ENCODE measurements around the gene PRSS2. TPM values are rescaled to one million over a fixed set of nuclear protein-coding genes. Genes with fewer than 3 reads are reported as not detected.

PRSS2 gene
- total and polyA plus RNA-seq, 4 donors: 0.21 TPM; not detected in 3

- no peaks in the 10 kb centered on the region for H3K36me3 ChIP-seq (ENCODE audit: control insufficient read depth in 4 of 4, insufficient read depth in 3 of 4, low read depth in 1 of 4, low read length in 3 of 4)
- no peak for DNase-seq (ENCODE audit: low spot score)
- WGBS: 85% methylated on average over 12 of the region's 12 CpGs
- H3K9ac ChIP-seq (ENCODE audit: low read depth in 1 of 2, low read length in 2 of 2): no peak overlapping the region
- no peaks in the 10 kb centered on the region for H3K9me3 ChIP-seq (ENCODE audit: control insufficient read depth in 4 of 4, low read length in 3 of 4)
- H3K4me1 ChIP-seq (ENCODE audit: control insufficient read depth in 4 of 4, insufficient read depth in 4 of 4, low read length in 3 of 4): no peaks in the 10 kb centered on the region
- no peak overlapping the region for H3K4me3 ChIP-seq (ENCODE audit: low read depth in 1 of 3, low read length in 3 of 3)
- no peaks in the 10 kb centered on the region for H3K27me3 ChIP-seq (ENCODE audit: control insufficient read depth in 4 of 4, insufficient read depth in 4 of 4, low read length in 3 of 4)
- TF ChIP-seq YY1 (IDR thresholded peaks at IDR 0.05): no peak
- no peak for TF ChIP-seq HNF4A (conservative IDR thresholded peaks at IDR 0.05)
- TF ChIP-seq GABPA (IDR thresholded peaks at IDR 0.05 in 1 of 2, conservative IDR thresholded peaks at IDR 0.05 in 1 of 2): no peak
- TF ChIP-seq CTCF (IDR thresholded peaks at IDR 0.05; ENCODE audit: low read depth, low read length, missing input control): no peak
- no peak for TF ChIP-seq FOXA2 (IDR thresholded peaks at IDR 0.05)
- no peak for TF ChIP-seq MAX (IDR thresholded peaks at IDR 0.05)
- TF ChIP-seq FOXA1 (IDR thresholded peaks at IDR 0.05): no peak
- TF ChIP-seq HNF4G (IDR thresholded peaks at IDR 0.05): no peak
- no peak for TF ChIP-seq RXRA (IDR thresholded peaks at IDR 0.05)
- TF ChIP-seq ATF3 (IDR thresholded peaks at IDR 0.05): no peak
- no peak for TF ChIP-seq RAD21 (IDR thresholded peaks at IDR 0.05)
- no peak for TF ChIP-seq EGR1 (IDR thresholded peaks at IDR 0.05; ENCODE audit: low read depth in 2 of 2)
- TF ChIP-seq REST (IDR thresholded peaks at IDR 0.05): no peak
- TF ChIP-seq ZBTB33 (IDR thresholded peaks at IDR 0.05): no peak
- TF ChIP-seq NR2F2 (IDR thresholded peaks at IDR 0.05): no peak
- no peak for TF ChIP-seq TAF1 (conservative IDR thresholded peaks at IDR 0.05)
- no peak for TF ChIP-seq SP1 (IDR thresholded peaks at IDR 0.05)
- no peak for TF ChIP-seq JUND (IDR thresholded peaks at IDR 0.05)
- no peak overlapping the region for H3K27ac ChIP-seq (ENCODE audit: low read depth in 1 of 2, low read length in 2 of 2)
Observed at GRCh38 chr7:142773230-142773629, 2.5 kb downstream of the PRSS2 start.
